Glutamatergic neuron (in vitro differentiated cells): Measurements from ENCODE around the gene SDCCAG8. TPM values are rescaled to one million over a fixed set of nuclear protein-coding genes. Genes with fewer than 3 reads are reported as not detected.

ENCODE experiments used
- DNase-seq: peaks from one replicate; pipeline ENCODE4 v3.0.0; 2022
- H3K27ac Mint-ChIP-seq: one replicate; pipeline ENCODE4 v1.8.0; 2020; ENCODE audit warnings: mild to moderate bottlenecking, mixed read lengths, inconsistent platforms; ENCODE audit not compliant: unreplicated experiment
- H3K27me3 Mint-ChIP-seq: one replicate; pipeline ENCODE4 v1.8.0; 2020; ENCODE audit warnings: mild to moderate bottlenecking, moderate library complexity, mixed read lengths, inconsistent platforms; ENCODE audit not compliant: unreplicated experiment
- H3K36me3 Mint-ChIP-seq: one replicate; pipeline ENCODE4 v1.8.0; 2020; ENCODE audit warnings: mild to moderate bottlenecking, mixed read lengths, inconsistent platforms; ENCODE audit not compliant: unreplicated experiment
- H3K4me1 Mint-ChIP-seq: one replicate; pipeline ENCODE4 v1.8.0; 2020; ENCODE audit warnings: mild to moderate bottlenecking, low read depth, mixed read lengths, inconsistent platforms; ENCODE audit not compliant: unreplicated experiment
- H3K4me3 Mint-ChIP-seq: one replicate; pipeline ENCODE4 v1.8.0; 2020; ENCODE audit warnings: mild to moderate bottlenecking, mixed read lengths, inconsistent platforms; ENCODE audit not compliant: unreplicated experiment
- H3K9me3 Mint-ChIP-seq: one replicate; pipeline ENCODE4 v1.8.0; 2020; ENCODE audit warnings: mild to moderate bottlenecking, moderate library complexity, mixed read lengths, inconsistent platforms; ENCODE audit not compliant: unreplicated experiment
- CTCF ChIP-seq: fragments of 200-600 bp; sonication (generic); IDR thresholded peaks from one replicate; pipeline ENCODE4 v1.5.0; 2021; ENCODE audit not compliant: partially characterized antibody, unreplicated experiment
- total RNA-seq: library from RNA; stranded (reverse); fragmentation: NEBNext Ultra II Directional; extraction: Animal tissue kit (Norgen Biotek cat#: 25700); gene quantifications from one replicate; pipeline ENCODE4 v1.2.1, GENCODE V29; 2021; ENCODE audit not compliant: unreplicated experiment

Gene SDCCAG8
- total RNA-seq, 1 donor from 2014 or later = 52.8 TPM

DNA sequence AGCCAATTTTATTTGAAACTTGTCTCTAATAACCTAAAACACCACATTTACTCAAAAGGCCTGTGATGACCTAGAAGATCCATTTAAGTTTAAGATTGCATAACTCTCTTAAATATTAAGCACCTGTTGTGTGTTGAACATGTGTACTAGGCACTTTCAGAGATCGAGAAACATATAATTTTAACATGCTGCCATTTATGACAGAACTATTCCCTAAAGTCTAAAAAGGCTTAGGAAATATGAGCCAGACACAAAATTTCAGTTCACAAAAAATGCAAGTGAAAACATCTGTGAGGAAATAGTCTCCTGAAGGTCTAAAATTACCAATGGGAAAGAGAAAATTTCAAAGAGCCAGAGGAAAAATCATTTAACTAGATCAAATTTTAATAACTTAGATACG, 38.5 kb upstream of the SDCCAG8 start:
- TF ChIP-seq CTCF = no peak
- Mint-ChIP-seq H3K27ac (no peak overlapping the region), H3K36me3 (peaks cover 5% of the 10 kb centered on the region), H3K27me3 (peaks cover 3% of the 10 kb centered on the region), H3K4me1 (peaks cover 12% of the 10 kb centered on the region), H3K9me3 (peaks cover 5% of the 10 kb centered on the region), H3K4me3 (no peak overlapping the region)
- DNase-seq = no peak

GRCh38 chr1:243218059-243218458, 37.8 kb upstream of the SDCCAG8 start:
- H3K36me3 Mint-ChIP-seq = peaks cover 7% of the 10 kb centered on the region

DNA sequence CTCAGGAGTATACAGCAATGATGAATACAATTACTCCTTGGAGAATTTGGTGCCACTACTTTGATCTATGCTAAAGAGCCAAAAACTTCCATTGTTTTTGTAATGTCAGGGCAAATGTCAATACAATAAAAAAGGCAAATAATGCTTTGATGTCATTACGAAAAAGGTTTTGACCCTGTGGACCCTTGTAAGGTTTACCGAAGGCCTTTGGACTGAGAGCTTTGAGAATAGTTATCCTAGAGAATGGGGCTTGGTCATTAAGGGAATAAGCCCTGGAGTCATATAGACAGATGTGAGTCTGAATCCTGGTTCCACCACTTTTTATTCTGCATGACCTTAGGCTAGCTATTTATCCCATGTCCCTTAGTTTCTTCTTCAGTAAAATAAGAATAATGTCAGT, 28.2 kb upstream of the SDCCAG8 start:
- Mint-ChIP-seq H3K27ac (no peak overlapping the region), H3K27me3 (peaks cover 2% of the 10 kb centered on the region), H3K9me3 (peaks cover 7% of the 10 kb centered on the region), H3K4me1 (peaks cover 9% of the 10 kb centered on the region), H3K36me3 (peaks cover 26% of the 10 kb centered on the region), H3K4me3 (no peak overlapping the region)
- TF ChIP-seq CTCF = no peak
- no peak for DNase-seq

More at GRCh38 chr1:243218059-243218458, 37.8 kb upstream of the SDCCAG8 start:
- H3K4me3 Mint-ChIP-seq = no peak overlapping the region
- H3K9me3 Mint-ChIP-seq = peaks cover 5% of the 10 kb centered on the region
- peaks cover 4% of the 10 kb centered on the region for H3K27me3 Mint-ChIP-seq
- DNase-seq = no peak
- peak overlapping the region; percentile 78 for H3K27ac Mint-ChIP-seq
- peaks cover 12% of the 10 kb centered on the region for H3K4me1 Mint-ChIP-seq
- TF ChIP-seq CTCF = no peak

DNA sequence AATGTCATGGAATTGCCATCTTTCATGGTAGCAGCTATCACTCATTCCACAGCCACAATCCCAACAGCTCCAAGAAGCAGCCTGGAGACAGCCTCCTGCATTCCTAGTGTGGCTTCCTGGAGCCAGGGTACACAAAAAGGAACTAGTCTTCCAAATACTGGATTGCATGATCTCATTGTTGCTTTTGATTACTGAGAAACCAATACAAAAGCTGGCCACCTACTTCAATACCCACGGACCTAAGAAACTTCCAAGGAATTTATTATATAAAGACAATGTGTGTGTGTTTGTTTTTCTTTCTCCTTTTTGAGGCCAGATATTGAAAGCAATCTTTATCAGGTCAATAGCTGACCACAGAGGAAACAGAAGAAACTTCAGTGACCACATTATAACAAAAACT, 26.3 kb upstream of the SDCCAG8 start:
- no peak for TF ChIP-seq CTCF
- H3K36me3 Mint-ChIP-seq = peaks cover 22% of the 10 kb centered on the region
- no peak for DNase-seq
- no peak overlapping the region for H3K27ac Mint-ChIP-seq
- H3K4me1 Mint-ChIP-seq = peaks cover 13% of the 10 kb centered on the region
- peaks cover 7% of the 10 kb centered on the region for H3K9me3 Mint-ChIP-seq
- H3K4me3 Mint-ChIP-seq = no peak overlapping the region
- H3K27me3 Mint-ChIP-seq = peaks cover 2% of the 10 kb centered on the region

GRCh38 chr1:243230914-243231313, 24.9 kb upstream of the SDCCAG8 start:
- Mint-ChIP-seq H3K9me3 (peaks cover 7% of the 10 kb centered on the region), H3K27me3 (peaks cover 2% of the 10 kb centered on the region), H3K36me3 (peaks cover 22% of the 10 kb centered on the region), H3K4me1 (peaks cover 18% of the 10 kb centered on the region), H3K27ac (no peak overlapping the region), H3K4me3 (no peak overlapping the region)
- no peak for DNase-seq
- TF ChIP-seq CTCF = no peak
